ENCODE measurements around the gene SSBP2.

The SSBP2 gene

GRCh38 chr5:81558188-81558587 is 192.7 kb downstream of the SSBP2 start:
- DNase-seq (ENCODE audit: low read depth), result no peak
- no peak overlapping the region for H3K4me3 ChIP-seq (ENCODE audit: low read length)
- no peak for TF ChIP-seq CTCF (conservative IDR thresholded peaks at IDR 0.05; ENCODE audit: low read length)

GRCh38 chr5:81556809-81557208 is 194.1 kb downstream of the SSBP2 start:
- H3K4me3 ChIP-seq (ENCODE audit: low read length), result no peak overlapping the region
- no peak for DNase-seq (ENCODE audit: low read depth)
- no peak for TF ChIP-seq CTCF (conservative IDR thresholded peaks at IDR 0.05; ENCODE audit: low read length)

- no peak overlapping the region for H3K4me3 ChIP-seq (ENCODE audit: low read length)
- TF ChIP-seq CTCF (conservative IDR thresholded peaks at IDR 0.05; ENCODE audit: low read length), result no peak
- DNase-seq (ENCODE audit: low read depth), result no peak
Measured at GRCh38 chr5:81555865-81556264, 195.0 kb downstream of the SSBP2 start.

GRCh38 chr5:81554647-81555046 is 196.2 kb downstream of the SSBP2 start:
- no peak for DNase-seq (ENCODE audit: low read depth)
- H3K4me3 ChIP-seq (ENCODE audit: low read length), result no peak overlapping the region
- TF ChIP-seq CTCF (conservative IDR thresholded peaks at IDR 0.05; ENCODE audit: low read length), result no peak

GRCh38 chr5:81553567-81554212 is 197.2 kb downstream of the SSBP2 start:
- no peak overlapping the region for H3K4me3 ChIP-seq (ENCODE audit: low read length)
- DNase-seq (ENCODE audit: low read depth), result no peak
- TF ChIP-seq CTCF (conservative IDR thresholded peaks at IDR 0.05; ENCODE audit: low read length), result no peak

- TF ChIP-seq CTCF (conservative IDR thresholded peaks at IDR 0.05; ENCODE audit: low read length), result no peak
- no peak overlapping the region for H3K4me3 ChIP-seq (ENCODE audit: low read length)
- no peak for DNase-seq (ENCODE audit: low read depth)
Measured at GRCh38 chr5:81552852-81553566, 197.9 kb downstream of the SSBP2 start.

- no peak for DNase-seq (ENCODE audit: low read depth)
- no peak overlapping the region for H3K4me3 ChIP-seq (ENCODE audit: low read length)
- TF ChIP-seq CTCF (conservative IDR thresholded peaks at IDR 0.05; ENCODE audit: low read length), result no peak
Measured at GRCh38 chr5:81549123-81549522, 201.8 kb downstream of the SSBP2 start.
